GM23338 (cell line): ENCODE measurements around the gene SESN2. TPM values are rescaled to one million over a fixed set of nuclear protein-coding genes. Genes with fewer than 3 reads are reported as not detected.

Experiments used
- ATAC-seq: fragments of 200-7000 bp; cut with Tn5 transposase; 3 replicates; pipeline ENCODE4 v1.9.1; 2020
- DNase-seq: peaks from one replicate; pipeline ENCODE4 v3.0.0-alpha.2; 2015; ENCODE audit warnings: low spot score
- H2AFZ ChIP-seq: fragments of 200-600 bp; sonication (generic); 2 replicates; pipeline ENCODE4 v1.8.0; 2016; ENCODE audit warnings: antibody characterized with exemption, mild to moderate bottlenecking, moderate library complexity
- H3F3A ChIP-seq: fragments of 200-600 bp; sonication (generic); replicated peaks from 2 replicates; pipeline ENCODE4 v1.8.0; 2017; ENCODE audit warnings: antibody characterized with exemption, mixed run types, low read depth
- H3K27ac ChIP-seq: fragments of 200-600 bp; sonication (generic); 2 replicates; pipeline ENCODE4 v1.6.1; 2016; ENCODE audit warnings: low read depth
- H3K27me3 ChIP-seq: fragments of 200-600 bp; sonication (generic); 2 replicates; pipeline ENCODE4 v1.8.0; 2016; ENCODE audit warnings: mild to moderate bottlenecking, mixed run types, moderate library complexity; ENCODE audit not compliant: insufficient read depth
- H3K36me3 ChIP-seq: fragments of 200-600 bp; sonication (generic); 2 replicates; pipeline ENCODE4 v1.8.0; 2016; ENCODE audit warnings: mild to moderate bottlenecking; ENCODE audit not compliant: insufficient read depth
- H3K4me1 ChIP-seq: fragments of 200-600 bp; sonication (generic); 2 replicates; pipeline ENCODE4 v1.8.0; 2016; ENCODE audit warnings: mild to moderate bottlenecking, moderate library complexity; ENCODE audit not compliant: insufficient read depth
- H3K4me2 ChIP-seq: fragments of 200-600 bp; sonication (generic); 2 replicates; pipeline ENCODE4 v1.7.1; 2017; ENCODE audit warnings: mixed run types
- H3K4me3 ChIP-seq: fragments of 200-600 bp; sonication (generic); 2 replicates; pipeline ENCODE4 v1.6.1; 2016; ENCODE audit warnings: mixed run types
- H3K79me2 ChIP-seq: fragments of 200-600 bp; sonication (generic); replicated peaks from 2 replicates; pipeline ENCODE4 v1.8.0; 2017; ENCODE audit warnings: mild to moderate bottlenecking; ENCODE audit not compliant: insufficient read depth
- H3K9me2 ChIP-seq: fragments of 200-600 bp; sonication (generic); 2 replicates; pipeline ENCODE4 v1.8.0; 2017; ENCODE audit not compliant: insufficient read depth
- H4K20me1 ChIP-seq: fragments of 200-600 bp; sonication (generic); replicated peaks from 2 replicates; pipeline ENCODE4 v1.8.0; 2017; ENCODE audit warnings: mild to moderate bottlenecking; ENCODE audit not compliant: insufficient read depth
- H3K27ac Mint-ChIP-seq: 2 replicates; pipeline ENCODE4 v1.8.0; 2020; ENCODE audit warnings: inconsistent platforms, mild to moderate bottlenecking, moderate library complexity, mixed read lengths
- H3K27me3 Mint-ChIP-seq: 3 replicates; pipeline ENCODE4 v1.8.0; 2022; ENCODE audit warnings: low read depth, mild to moderate bottlenecking, moderate library complexity, mixed read lengths, inconsistent platforms; ENCODE audit not compliant: insufficient read depth, poor library complexity
- H3K36me3 Mint-ChIP-seq: 3 replicates; pipeline ENCODE4 v1.8.0; 2021; ENCODE audit warnings: low read depth, mild to moderate bottlenecking, inconsistent platforms, moderate library complexity, mixed read lengths
- H3K4me1 Mint-ChIP-seq: 3 replicates; pipeline ENCODE4 v1.8.0; 2020; ENCODE audit warnings: mild to moderate bottlenecking, inconsistent platforms, mixed read lengths
- H3K4me3 Mint-ChIP-seq: 3 replicates; pipeline ENCODE4 v1.8.0; 2021; ENCODE audit warnings: moderate library complexity, mild to moderate bottlenecking, inconsistent platforms, mixed read lengths
- H3K9me3 Mint-ChIP-seq: 3 replicates; pipeline ENCODE4 v1.8.0; 2020; ENCODE audit warnings: moderate library complexity, mild to moderate bottlenecking, inconsistent platforms, mixed read lengths
- CREB1 ChIP-seq: fragments of 250-450 bp; sonication (Bioruptor Pico); IDR thresholded peaks from 2 replicates; pipeline ENCODE4 v1.5.0; 2020; ENCODE audit warnings: low read depth, mild to moderate bottlenecking, moderate library complexity
- EZH2 ChIP-seq: fragments of 200-600 bp; sonication (generic); IDR thresholded peaks from one replicate; pipeline ENCODE4 v1.8.0; 2017; ENCODE audit warnings: antibody characterized with exemption, mild to moderate bottlenecking, low read depth; ENCODE audit not compliant: unreplicated experiment
- EZH2phosphoT487 ChIP-seq: fragments of 200-600 bp; sonication (generic); IDR thresholded peaks from one replicate; pipeline ENCODE4 v1.8.1; 2018; ENCODE audit warnings: antibody characterized with exemption; ENCODE audit not compliant: unreplicated experiment
- JUNB ChIP-seq: IDR thresholded peaks from one replicate; pipeline ENCODE4 v1.6.1; 2016; ENCODE audit warnings: antibody characterized with exemption; ENCODE audit not compliant: unreplicated experiment
- NANOG ChIP-seq: IDR thresholded peaks from 2 replicates; pipeline ENCODE4 v1.6.1; 2016; ENCODE audit warnings: antibody characterized with exemption, borderline replicate concordance
- POLR2AphosphoS5 ChIP-seq: IDR thresholded peaks from 2 replicates; pipeline ENCODE4 v1.6.1; 2016; ENCODE audit warnings: antibody characterized with exemption, low read depth
- STAT1 ChIP-seq: IDR thresholded peaks from one replicate; pipeline ENCODE4 v1.6.1; 2016; ENCODE audit warnings: antibody characterized with exemption; ENCODE audit not compliant: unreplicated experiment
- ZNF114 ChIP-seq: fragments of 250-450 bp; sonication (Bioruptor Pico); IDR thresholded peaks from 2 replicates; pipeline ENCODE4 v1.5.0; 2020; ENCODE audit warnings: mild to moderate bottlenecking, moderate library complexity
- ZNF331 ChIP-seq: fragments of 250-450 bp; sonication (Bioruptor Pico); IDR thresholded peaks from 2 replicates; pipeline ENCODE4 v1.5.0; 2020; ENCODE audit warnings: low read depth, mild to moderate bottlenecking, moderate library complexity
- polyA plus RNA-seq: library from polyadenylated mRNA; unstranded; fragments of >200 nt; fragmentation: Nextera tagmentation; extraction: Ambion mirVana; gene quantifications from 2 replicates; pipeline ENCODE4 v1.2.1, GENCODE V29; 2016
- total RNA-seq: library from RNA; depleted of rRNA; stranded (reverse); fragments of >200 nt; shearing (Covaris generic); gene quantifications from 2 replicates; pipeline ENCODE4 v1.2.3, GENCODE V29; 2014
- TF ChIP-seq, protein P1 (sequence below): IDR thresholded peaks from one replicate; pipeline ENCODE4 v1.6.1; 2018; ENCODE audit warnings: antibody characterized with exemption; ENCODE audit not compliant: unreplicated experiment
- TF ChIP-seq, protein P2 (sequence below), 2 experiments: fragments of 200-600 bp in 1 of 2; sonication (generic) in 1 of 2; conservative IDR thresholded peaks; 2 replicates each; pipeline versions ENCODE4 v1.5.1 to v1.6.1; 2016 to 2017; ENCODE audit warnings: antibody characterized with exemption in 2 of 2, low read depth in 2 of 2, mild to moderate bottlenecking in 2 of 2, moderate library complexity in 1 of 2
- TF ChIP-seq, protein P3 (sequence below): fragments of 250-450 bp; sonication (Bioruptor Pico); IDR thresholded peaks from 2 replicates; pipeline ENCODE4 v1.5.0; 2020; ENCODE audit warnings: mild to moderate bottlenecking, moderate library complexity
- TF ChIP-seq, protein P4 (sequence below): IDR thresholded peaks from 2 replicates; pipeline ENCODE4 v1.6.1; 2016; ENCODE audit warnings: antibody characterized with exemption

SESN2 gene
- total and polyA plus RNA-seq, 2 experiments from 2014 or later, result 22.8 to 52.1 TPM

DNA sequence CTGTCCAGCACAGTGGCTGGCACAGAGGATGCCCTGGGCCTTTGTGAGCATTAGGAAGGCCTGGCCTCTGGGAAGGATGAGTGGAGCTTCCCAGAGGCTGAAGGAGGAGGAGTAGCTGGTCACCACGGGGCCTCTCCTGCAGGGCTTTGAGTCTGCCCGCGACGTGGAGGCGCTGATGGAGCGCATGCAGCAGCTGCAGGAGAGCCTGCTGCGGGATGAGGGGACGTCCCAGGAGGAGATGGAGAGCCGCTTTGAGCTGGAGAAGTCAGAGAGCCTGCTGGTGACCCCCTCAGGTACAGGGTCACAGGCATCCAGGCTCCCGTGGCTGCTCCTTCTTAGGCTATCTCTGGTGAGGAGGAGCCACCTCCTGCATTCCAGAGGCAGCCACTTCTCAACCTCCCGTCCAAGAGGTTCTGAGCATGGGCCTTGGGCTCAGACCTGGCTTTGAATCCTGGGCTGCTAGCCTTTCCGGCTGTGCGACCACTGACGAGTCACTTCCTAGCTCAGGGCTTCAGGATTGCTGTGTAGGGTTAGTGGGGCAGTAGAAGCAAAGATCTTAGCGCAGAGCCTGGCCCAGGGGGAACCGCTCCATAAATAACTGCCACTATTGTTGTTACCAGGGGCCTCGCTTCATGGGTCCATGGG is 14.0 kb downstream of the SESN2 start (continued):
- TF ChIP-seq, protein P1, sequence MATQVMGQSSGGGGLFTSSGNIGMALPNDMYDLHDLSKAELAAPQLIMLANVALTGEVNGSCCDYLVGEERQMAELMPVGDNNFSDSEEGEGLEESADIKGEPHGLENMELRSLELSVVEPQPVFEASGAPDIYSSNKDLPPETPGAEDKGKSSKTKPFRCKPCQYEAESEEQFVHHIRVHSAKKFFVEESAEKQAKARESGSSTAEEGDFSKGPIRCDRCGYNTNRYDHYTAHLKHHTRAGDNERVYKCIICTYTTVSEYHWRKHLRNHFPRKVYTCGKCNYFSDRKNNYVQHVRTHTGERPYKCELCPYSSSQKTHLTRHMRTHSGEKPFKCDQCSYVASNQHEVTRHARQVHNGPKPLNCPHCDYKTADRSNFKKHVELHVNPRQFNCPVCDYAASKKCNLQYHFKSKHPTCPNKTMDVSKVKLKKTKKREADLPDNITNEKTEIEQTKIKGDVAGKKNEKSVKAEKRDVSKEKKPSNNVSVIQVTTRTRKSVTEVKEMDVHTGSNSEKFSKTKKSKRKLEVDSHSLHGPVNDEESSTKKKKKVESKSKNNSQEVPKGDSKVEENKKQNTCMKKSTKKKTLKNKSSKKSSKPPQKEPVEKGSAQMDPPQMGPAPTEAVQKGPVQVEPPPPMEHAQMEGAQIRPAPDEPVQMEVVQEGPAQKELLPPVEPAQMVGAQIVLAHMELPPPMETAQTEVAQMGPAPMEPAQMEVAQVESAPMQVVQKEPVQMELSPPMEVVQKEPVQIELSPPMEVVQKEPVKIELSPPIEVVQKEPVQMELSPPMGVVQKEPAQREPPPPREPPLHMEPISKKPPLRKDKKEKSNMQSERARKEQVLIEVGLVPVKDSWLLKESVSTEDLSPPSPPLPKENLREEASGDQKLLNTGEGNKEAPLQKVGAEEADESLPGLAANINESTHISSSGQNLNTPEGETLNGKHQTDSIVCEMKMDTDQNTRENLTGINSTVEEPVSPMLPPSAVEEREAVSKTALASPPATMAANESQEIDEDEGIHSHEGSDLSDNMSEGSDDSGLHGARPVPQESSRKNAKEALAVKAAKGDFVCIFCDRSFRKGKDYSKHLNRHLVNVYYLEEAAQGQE, result no peak
- TF ChIP-seq ZNF114 (CRISPR knock-in tag), result no peak

DNA sequence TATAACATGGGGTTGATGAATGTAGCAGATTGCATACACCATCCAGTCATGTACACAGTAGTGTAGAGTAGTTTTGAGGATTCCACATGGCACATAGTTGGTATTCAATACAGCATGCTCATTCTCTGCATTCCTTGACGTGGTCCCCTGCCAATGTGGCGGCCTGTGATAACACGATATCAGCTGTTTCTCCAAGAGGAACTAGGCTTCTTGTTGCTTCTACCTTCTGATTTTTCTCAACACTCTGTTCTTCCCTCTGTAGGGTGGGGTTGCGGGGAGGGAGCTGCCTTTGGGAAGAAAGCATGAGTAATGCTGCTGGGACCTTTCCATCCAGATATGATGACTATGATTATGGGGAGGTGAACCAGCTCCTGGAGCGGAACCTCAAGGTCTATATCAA is 19.4 kb downstream of the SESN2 start:
- no peaks in the 10 kb centered on the region for H3F3A ChIP-seq
- 0 out of 2 replicates have a peak, but pooled peaks cover 3% of the 10 kb centered on the region for H3K79me2 ChIP-seq
- H3K27ac ChIP-seq, result no peak overlapping the region
- no peaks in the 10 kb centered on the region for H3K27me3 ChIP-seq
- H2AFZ ChIP-seq, result no peak overlapping the region
- ATAC-seq (no peak), DNase-seq (no peak)
- no peaks in the 10 kb centered on the region for H3K4me1 Mint-ChIP-seq
- H3K9me3 Mint-ChIP-seq, result no peaks in the 10 kb centered on the region
- no peak overlapping the region for H3K4me3 ChIP-seq
- peaks cover 55% of the 10 kb centered on the region for H3K36me3 ChIP-seq
- H4K20me1 ChIP-seq, result peaks cover 20% of the 10 kb centered on the region; the same call in 1 of the 2 replicates
- H3K36me3 Mint-ChIP-seq, result peaks cover 91% of the 10 kb centered on the region
- peaks cover 6% of the 10 kb centered on the region for H3K27me3 Mint-ChIP-seq
- no peaks in the 10 kb centered on the region for H3K9me2 ChIP-seq
- H3K4me3 Mint-ChIP-seq, result no peak overlapping the region
- no peak overlapping the region for H3K4me2 ChIP-seq
- no peaks in the 10 kb centered on the region for H3K4me1 ChIP-seq
- no peak overlapping the region for H3K27ac Mint-ChIP-seq
- TF ChIP-seq ZNF114 (CRISPR knock-in tag) (no peak), JUNB (no peak), STAT1 (no peak), EZH2phosphoT487 (no peak), EZH2 (no peak), ZNF331 (CRISPR knock-in tag) (no peak), POLR2AphosphoS5 (no peak), NANOG (no peak), CREB1 (CRISPR knock-in tag) (no peak)
- TF ChIP-seq, protein P2, sequence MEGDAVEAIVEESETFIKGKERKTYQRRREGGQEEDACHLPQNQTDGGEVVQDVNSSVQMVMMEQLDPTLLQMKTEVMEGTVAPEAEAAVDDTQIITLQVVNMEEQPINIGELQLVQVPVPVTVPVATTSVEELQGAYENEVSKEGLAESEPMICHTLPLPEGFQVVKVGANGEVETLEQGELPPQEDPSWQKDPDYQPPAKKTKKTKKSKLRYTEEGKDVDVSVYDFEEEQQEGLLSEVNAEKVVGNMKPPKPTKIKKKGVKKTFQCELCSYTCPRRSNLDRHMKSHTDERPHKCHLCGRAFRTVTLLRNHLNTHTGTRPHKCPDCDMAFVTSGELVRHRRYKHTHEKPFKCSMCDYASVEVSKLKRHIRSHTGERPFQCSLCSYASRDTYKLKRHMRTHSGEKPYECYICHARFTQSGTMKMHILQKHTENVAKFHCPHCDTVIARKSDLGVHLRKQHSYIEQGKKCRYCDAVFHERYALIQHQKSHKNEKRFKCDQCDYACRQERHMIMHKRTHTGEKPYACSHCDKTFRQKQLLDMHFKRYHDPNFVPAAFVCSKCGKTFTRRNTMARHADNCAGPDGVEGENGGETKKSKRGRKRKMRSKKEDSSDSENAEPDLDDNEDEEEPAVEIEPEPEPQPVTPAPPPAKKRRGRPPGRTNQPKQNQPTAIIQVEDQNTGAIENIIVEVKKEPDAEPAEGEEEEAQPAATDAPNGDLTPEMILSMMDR (conservative IDR thresholded peaks at IDR 0.05; ENCODE audit: low read depth in 2 of 2), result no peak
- TF ChIP-seq, protein P3, sequence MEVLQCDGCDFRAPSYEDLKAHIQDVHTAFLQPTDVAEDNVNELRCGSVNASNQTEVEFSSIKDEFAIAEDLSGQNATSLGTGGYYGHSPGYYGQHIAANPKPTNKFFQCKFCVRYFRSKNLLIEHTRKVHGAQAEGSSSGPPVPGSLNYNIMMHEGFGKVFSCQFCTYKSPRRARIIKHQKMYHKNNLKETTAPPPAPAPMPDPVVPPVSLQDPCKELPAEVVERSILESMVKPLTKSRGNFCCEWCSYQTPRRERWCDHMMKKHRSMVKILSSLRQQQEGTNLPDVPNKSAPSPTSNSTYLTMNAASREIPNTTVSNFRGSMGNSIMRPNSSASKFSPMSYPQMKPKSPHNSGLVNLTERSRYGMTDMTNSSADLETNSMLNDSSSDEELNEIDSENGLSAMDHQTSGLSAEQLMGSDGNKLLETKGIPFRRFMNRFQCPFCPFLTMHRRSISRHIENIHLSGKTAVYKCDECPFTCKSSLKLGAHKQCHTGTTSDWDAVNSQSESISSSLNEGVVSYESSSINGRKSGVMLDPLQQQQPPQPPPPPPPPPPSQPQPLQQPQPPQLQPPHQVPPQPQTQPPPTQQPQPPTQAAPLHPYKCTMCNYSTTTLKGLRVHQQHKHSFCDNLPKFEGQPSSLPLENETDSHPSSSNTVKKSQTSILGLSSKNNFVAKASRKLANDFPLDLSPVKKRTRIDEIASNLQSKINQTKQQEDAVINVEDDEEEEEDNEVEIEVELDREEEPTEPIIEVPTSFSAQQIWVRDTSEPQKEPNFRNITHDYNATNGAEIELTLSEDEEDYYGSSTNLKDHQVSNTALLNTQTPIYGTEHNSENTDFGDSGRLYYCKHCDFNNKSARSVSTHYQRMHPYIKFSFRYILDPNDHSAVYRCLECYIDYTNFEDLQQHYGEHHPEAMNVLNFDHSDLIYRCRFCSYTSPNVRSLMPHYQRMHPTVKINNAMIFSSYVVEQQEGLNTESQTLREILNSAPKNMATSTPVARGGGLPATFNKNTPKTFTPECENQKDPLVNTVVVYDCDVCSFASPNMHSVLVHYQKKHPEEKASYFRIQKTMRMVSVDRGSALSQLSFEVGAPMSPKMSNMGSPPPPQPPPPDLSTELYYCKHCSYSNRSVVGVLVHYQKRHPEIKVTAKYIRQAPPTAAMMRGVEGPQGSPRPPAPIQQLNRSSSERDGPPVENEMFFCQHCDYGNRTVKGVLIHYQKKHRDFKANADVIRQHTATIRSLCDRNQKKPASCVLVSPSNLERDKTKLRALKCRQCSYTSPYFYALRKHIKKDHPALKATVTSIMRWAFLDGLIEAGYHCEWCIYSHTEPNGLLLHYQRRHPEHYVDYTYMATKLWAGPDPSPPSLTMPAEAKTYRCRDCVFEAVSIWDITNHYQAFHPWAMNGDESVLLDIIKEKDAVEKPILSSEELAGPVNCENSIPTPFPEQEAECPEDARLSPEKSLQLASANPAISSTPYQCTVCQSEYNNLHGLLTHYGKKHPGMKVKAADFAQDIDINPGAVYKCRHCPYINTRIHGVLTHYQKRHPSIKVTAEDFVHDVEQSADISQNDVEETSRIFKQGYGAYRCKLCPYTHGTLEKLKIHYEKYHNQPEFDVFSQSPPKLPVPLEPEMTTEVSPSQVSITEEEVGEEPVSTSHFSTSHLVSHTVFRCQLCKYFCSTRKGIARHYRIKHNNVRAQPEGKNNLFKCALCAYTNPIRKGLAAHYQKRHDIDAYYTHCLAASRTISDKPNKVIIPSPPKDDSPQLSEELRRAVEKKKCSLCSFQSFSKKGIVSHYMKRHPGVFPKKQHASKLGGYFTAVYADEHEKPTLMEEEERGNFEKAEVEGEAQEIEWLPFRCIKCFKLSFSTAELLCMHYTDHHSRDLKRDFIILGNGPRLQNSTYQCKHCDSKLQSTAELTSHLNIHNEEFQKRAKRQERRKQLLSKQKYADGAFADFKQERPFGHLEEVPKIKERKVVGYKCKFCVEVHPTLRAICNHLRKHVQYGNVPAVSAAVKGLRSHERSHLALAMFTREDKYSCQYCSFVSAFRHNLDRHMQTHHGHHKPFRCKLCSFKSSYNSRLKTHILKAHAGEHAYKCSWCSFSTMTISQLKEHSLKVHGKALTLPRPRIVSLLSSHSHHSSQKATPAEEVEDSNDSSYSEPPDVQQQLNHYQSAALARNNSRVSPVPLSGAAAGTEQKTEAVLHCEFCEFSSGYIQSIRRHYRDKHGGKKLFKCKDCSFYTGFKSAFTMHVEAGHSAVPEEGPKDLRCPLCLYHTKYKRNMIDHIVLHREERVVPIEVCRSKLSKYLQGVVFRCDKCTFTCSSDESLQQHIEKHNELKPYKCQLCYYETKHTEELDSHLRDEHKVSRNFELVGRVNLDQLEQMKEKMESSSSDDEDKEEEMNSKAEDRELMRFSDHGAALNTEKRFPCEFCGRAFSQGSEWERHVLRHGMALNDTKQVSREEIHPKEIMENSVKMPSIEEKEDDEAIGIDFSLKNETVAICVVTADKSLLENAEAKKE, result no peak
- TF ChIP-seq, protein P4, sequence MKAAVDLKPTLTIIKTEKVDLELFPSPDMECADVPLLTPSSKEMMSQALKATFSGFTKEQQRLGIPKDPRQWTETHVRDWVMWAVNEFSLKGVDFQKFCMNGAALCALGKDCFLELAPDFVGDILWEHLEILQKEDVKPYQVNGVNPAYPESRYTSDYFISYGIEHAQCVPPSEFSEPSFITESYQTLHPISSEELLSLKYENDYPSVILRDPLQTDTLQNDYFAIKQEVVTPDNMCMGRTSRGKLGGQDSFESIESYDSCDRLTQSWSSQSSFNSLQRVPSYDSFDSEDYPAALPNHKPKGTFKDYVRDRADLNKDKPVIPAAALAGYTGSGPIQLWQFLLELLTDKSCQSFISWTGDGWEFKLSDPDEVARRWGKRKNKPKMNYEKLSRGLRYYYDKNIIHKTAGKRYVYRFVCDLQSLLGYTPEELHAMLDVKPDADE, result no peak
